Right lobe of liver (tissue), 6 donors: Measurements from ENCODE around the gene TRAF3. TPM values are rescaled to one million over a fixed set of nuclear protein-coding genes. Genes with fewer than 3 reads are reported as not detected.

Experiments used
- ATAC-seq, 4 donors: fragments of 200-7000 bp; cut with Tn5 transposase; one replicate each; pipeline ENCODE4 v1.9.1; 2020; ENCODE audit warnings: mild to moderate bottlenecking in 4 of 4, moderate library complexity in 4 of 4
- DNase-seq, 3 donors: peaks; one replicate each; pipeline ENCODE4 v3.0.0-alpha.2; 2020
- H3K27ac ChIP-seq, 3 donors: fragments of 200-600 bp; one replicate each; pipeline ENCODE4 v1.8.0; 2022
- H3K27me3 ChIP-seq, 2 donors: fragments of 200-600 bp; one replicate each; pipeline ENCODE4 v1.8.0; 2022
- H3K36me3 ChIP-seq, 4 donors: fragments of 200-600 bp; sonication (generic) in 1 of 4; one replicate each; pipeline versions ENCODE4 v1.5.1 to v1.8.0; 2017 to 2022; ENCODE audit warnings: control low read depth in 1 of 4
- H3K4me1 ChIP-seq, 4 donors: fragments of 200-600 bp; sonication (generic) in 1 of 4; one replicate each; pipeline versions ENCODE4 v1.5.1 to v1.8.0; 2017 to 2022; ENCODE audit warnings: control low read depth in 1 of 4
- H3K4me3 ChIP-seq, 3 donors: fragments of 200-600 bp; one replicate each; pipeline ENCODE4 v1.8.0; 2022
- H3K9me3 ChIP-seq, 4 donors: fragments of 200-600 bp; sonication (generic) in 1 of 4; one replicate each; pipeline versions ENCODE4 v1.5.1 to v1.8.0; 2017 to 2022; ENCODE audit warnings: control low read depth in 1 of 4
- POLR2A ChIP-seq: fragments of 450-650 bp; IDR thresholded peaks from one replicate; pipeline ENCODE4 v1.6.1; 2017; ENCODE audit warnings: antibody characterized with exemption, mild to moderate bottlenecking
- WGBS: methylation state at CpG from one replicate; pipeline ENCODE4 v1.1.6; 2018; ENCODE audit warnings: low coverage, low lambda C conversion rate; ENCODE audit not compliant: insufficient coverage; ENCODE audit errors: missing lambda C conversion rate; 5-methylcytosine and 5-hydroxymethylcytosine counted together
- intact Hi-C, 2 donors: fragments of 100-400 bp; cut with DNase I; formaldehyde crosslinking; loops; one replicate each; pipeline versions ENCODE4 v1.11.2 to v1.14.1; 2022
- total RNA-seq, 6 experiments: library from RNA; depleted of rRNA in 2 of 6; stranded (reverse); fragments of >200 nt in 2 of 6; fragmentation: NEBNext Ultra II Directional in 3 of 6; extraction: Animal tissue kit (Norgen Biotek cat#: 25700) in 3 of 6; gene quantifications; one replicate each; pipeline versions ENCODE4 v1.1.0 to v1.2.4, GENCODE V29; 2016 to 2023
- TF ChIP-seq, protein P1 (sequence below), 4 donors: fragments of 200-600 bp in 3 of 4; fragments of 450-650 bp in 1 of 4; IDR thresholded peaks; one replicate each; pipeline versions ENCODE4 v1.5.1 to v1.8.0; 2016 to 2022; ENCODE audit warnings: antibody characterized with exemption in 4 of 4, mild to moderate bottlenecking in 2 of 4
- donor health status: DM: no; HTN: yes; CAD: no.
- donor health status: DM: no; HTN: no; CAD: no.
- donor health status: DM: no; HTN: no; CAD: no.
- donor health status: DM: no; HTN: yes; CAD: no.
- donor health status: DM: no; HTN: yes; CAD: no.

Gene TRAF3
- total RNA-seq, 6 experiments from 2014 or later, result 5.6 to 10.5 (median 8.3) TPM

DNA sequence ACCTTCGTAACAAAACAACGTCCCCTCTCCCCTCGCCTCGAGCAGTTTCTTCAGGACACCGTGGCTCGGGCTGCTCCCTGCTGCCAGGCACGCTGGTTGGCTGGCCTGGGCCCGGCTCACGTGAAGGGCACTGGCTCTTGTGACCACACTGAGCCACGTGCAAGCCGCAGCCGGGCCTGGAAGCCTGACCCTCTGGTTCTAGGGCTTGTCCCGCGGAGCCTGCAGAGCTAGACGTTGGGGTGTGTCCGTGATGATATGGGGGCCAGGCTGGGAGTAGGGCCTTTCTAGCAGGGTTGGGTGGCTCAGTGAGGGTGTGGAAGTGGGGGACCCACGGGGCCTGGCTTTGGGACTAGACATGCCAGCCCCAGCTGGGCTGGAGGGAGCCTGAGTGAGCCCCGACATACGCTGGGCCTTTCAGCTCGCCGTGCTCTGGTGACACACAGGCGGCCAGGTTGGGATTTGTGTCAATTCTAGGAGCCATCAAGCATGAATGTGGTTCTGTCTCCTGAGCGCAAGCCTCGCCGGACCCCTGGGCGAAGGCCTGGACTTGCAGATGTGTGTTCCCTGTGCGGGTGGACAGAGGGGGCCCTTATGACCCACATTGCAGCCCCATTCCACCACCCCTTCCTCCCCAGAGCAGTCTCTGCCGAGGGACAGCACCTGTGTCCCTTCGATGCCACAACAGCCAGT, 131.7 kb downstream of the TRAF3 start:
- Histone ChIP-seq H3K4me1 (no peaks in the 10 kb centered on the region), H3K27me3 (no peaks in the 10 kb centered on the region), H3K4me3 (no peak overlapping the region), H3K27ac (no peak overlapping the region), H3K36me3 (peaks cover 0 to 9% (median 4%) of the 10 kb centered on the region in 4 donors), H3K9me3 (no peaks in the 10 kb centered on the region)
- ATAC-seq (no peak), DNase-seq (no peak)
- 80% methylated on average over 2 of the region's 29 CpGs for WGBS
- TF ChIP-seq POLR2A, result no peak
- TF ChIP-seq, protein P1, sequence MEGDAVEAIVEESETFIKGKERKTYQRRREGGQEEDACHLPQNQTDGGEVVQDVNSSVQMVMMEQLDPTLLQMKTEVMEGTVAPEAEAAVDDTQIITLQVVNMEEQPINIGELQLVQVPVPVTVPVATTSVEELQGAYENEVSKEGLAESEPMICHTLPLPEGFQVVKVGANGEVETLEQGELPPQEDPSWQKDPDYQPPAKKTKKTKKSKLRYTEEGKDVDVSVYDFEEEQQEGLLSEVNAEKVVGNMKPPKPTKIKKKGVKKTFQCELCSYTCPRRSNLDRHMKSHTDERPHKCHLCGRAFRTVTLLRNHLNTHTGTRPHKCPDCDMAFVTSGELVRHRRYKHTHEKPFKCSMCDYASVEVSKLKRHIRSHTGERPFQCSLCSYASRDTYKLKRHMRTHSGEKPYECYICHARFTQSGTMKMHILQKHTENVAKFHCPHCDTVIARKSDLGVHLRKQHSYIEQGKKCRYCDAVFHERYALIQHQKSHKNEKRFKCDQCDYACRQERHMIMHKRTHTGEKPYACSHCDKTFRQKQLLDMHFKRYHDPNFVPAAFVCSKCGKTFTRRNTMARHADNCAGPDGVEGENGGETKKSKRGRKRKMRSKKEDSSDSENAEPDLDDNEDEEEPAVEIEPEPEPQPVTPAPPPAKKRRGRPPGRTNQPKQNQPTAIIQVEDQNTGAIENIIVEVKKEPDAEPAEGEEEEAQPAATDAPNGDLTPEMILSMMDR (IDR thresholded peaks at IDR 0.05), result no peak
- intact Hi-C loops, result no loop called here

DNA sequence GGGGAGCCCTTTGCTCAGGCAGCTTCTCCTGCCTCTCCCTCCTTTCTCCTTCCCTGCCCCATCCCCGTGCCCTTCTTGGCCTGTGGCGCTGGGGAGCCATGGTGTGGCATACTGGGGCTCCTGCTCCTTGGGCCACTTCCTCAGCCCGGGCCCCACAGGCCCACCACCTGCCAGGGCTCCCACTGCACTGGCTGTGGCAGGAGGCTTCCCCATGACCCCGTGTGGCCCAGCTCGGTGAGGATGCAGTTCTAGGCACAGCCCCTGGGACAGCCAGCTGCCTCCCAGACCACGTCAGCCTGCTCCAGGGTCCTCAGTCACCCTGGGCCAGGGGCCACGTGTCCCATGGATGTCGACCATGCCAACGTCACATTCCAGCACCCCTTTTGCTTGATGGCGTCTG, 132.2 kb downstream of the TRAF3 start:
- intact Hi-C loops, result no loop called here
- no peaks in the 10 kb centered on the region for H3K9me3 ChIP-seq
- no peak for ATAC-seq
- no CpG with 5 or more reads among the region's 10 CpGs for WGBS
- H3K4me3 ChIP-seq, result no peak overlapping the region
- TF ChIP-seq POLR2A, result no peak
- TF ChIP-seq, protein P1 (IDR thresholded peaks at IDR 0.05), result no peak
- peaks cover 0 to 3% (median 0%) of the 10 kb centered on the region in 4 donors for H3K4me1 ChIP-seq
- H3K36me3 ChIP-seq, result peaks cover 0 to 9% (median 4%) of the 10 kb centered on the region in 4 donors
- H3K27me3 ChIP-seq, result no peaks in the 10 kb centered on the region
- no peak for DNase-seq
- H3K27ac ChIP-seq, result no peak overlapping the region

DNA sequence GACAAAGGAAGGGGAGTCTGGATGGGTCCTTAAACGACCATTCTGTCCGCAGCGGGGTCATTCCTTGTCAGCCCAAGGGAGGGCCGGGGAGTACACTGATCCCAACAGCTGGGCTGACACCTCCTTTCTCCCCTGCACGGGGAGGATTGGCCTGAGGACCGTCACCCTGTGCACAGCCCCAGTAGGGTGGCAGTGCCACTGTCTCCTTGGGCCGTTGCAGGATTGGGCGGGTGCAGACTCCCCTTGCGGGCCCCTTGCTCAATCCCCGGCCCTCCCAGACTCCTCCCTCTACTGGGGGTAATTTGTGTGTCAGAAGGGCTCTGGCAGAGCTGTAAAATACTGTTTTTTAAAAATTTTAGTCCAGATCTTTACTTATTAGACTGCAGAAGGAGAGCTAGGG, 132.7 kb downstream of the TRAF3 start:
- Histone ChIP-seq H3K36me3 (peaks cover 0 to 9% (median 4%) of the 10 kb centered on the region in 4 donors), H3K9me3 (no peaks in the 10 kb centered on the region), H3K4me3 (no peak overlapping the region), H3K27ac (no peak overlapping the region), H3K27me3 (no peaks in the 10 kb centered on the region), H3K4me1 (peaks cover 0 to 5% (median 0%) of the 10 kb centered on the region in 4 donors)
- no CpG with 5 or more reads among the region's 10 CpGs for WGBS
- intact Hi-C loops, result loop anchor here in 1 of 2 donors (10.0 kb wide), 1 partner anchor 135 kb away; the partner anchor contains the start of gene TRAF3
- no peak for ATAC-seq
- no peak for DNase-seq
- no peak for TF ChIP-seq POLR2A
- TF ChIP-seq, protein P1 (IDR thresholded peaks at IDR 0.05), result no peak

DNA sequence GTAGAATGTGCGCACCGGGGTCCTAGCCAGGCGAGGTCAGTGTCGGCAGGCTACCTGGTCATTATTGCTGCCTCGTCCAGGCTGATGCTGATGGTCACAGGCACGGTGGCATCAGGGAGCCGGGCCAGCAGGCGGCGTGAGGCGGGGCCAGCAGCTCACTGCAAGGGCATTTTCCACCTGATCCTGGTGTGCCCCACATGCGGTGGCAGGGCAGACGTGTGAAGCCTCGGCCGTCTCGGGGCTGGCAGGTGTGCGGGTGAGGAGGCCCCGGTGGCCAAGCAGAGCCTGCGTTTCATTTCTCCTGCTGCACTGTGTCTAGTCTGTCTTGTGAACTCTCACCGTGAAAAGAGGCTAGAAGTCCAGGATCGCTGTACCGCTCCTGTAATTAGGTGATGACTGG, 133.2 kb downstream of the TRAF3 start:
- Histone ChIP-seq H3K27ac (no peak overlapping the region), H3K27me3 (no peaks in the 10 kb centered on the region), H3K4me3 (no peak overlapping the region), H3K9me3 (no peaks in the 10 kb centered on the region), H3K36me3 (peaks cover 0 to 7% (median 1%) of the 10 kb centered on the region in 4 donors), H3K4me1 (peaks cover 0 to 5% (median 0%) of the 10 kb centered on the region in 4 donors)
- 90% methylated on average over 2 of the region's 21 CpGs for WGBS
- TF ChIP-seq, protein P1 (IDR thresholded peaks at IDR 0.05), result no peak
- no peak for TF ChIP-seq POLR2A
- intact Hi-C loops, result loop anchor here in 1 of 2 donors (10.0 kb wide), 1 partner anchor 136 kb away; the partner anchor contains the start of gene TRAF3
- ATAC-seq, result no peak
- DNase-seq, result no peak
